ENCODE results near the gene TFDP2. TPM values are rescaled to one million over a fixed set of nuclear protein-coding genes. Genes with fewer than 3 reads are reported as not detected.

The TFDP2 gene, protein sequence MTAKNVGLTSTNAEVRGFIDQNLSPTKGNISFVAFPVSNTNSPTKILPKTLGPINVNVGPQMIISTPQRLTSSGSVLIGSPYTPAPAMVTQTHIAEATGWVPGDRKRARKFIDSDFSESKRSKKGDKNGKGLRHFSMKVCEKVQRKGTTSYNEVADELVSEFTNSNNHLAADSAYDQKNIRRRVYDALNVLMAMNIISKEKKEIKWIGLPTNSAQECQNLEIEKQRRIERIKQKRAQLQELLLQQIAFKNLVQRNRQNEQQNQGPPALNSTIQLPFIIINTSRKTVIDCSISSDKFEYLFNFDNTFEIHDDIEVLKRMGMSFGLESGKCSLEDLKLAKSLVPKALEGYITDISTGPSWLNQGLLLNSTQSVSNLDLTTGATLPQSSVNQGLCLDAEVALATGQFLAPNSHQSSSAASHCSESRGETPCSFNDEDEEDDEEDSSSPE
- total RNA-seq, result 19.7 and 161 TPM in 2 replicates

DNA sequence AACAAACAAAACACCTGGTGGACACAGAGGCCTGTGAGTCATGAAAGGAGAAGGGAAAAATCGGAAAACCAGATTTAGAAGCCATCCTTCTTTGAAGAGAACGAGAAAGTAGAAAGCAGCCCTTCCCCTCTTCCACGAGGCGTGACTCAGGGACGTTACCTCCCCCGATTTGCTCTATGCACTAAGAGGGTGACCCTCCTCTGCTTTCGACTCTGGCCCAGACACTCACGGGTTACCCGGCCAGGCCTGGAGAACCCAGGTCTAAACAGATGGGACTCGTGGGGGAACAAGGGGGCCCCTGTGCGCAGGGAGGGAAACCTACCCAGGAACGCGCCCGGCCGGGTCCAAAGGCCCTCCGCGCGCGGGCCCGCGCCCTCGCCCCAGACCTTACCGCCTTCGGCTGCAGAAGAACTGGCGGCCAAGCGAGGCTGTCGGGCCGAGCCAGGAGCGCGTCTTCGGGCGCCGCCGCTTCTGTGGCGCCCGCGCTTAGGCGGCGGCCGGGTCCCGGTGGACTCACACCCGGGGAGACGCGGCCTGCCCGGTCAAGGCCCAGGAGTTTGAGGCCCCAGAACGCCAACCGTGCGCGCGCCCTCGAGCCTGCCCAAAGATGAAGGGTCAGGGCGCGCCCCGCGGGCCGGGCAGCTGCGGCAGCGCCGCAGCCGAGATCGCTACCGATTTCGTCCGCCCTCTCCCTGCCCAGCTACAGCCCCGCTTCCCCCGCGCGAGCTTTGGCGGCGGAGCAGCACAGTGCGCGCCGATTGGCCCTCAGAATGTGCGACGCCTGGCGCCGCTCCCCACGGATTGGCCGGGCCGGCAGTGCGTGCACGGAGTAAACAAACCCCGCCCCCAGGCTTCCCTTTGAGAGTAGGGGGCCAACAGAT lies at the start of gene TFDP2:
TSS of gene TFDP2 (minus strand) at position 753 of the 881 bp plus-strand sequence. CDS start 47,795 bp downstream, outside the sequence.

Other genes starting within 250 kb of the TFDP2 start
- gene GK5, start 76.0 kb upstream of the TFDP2 start, total RNA-seq, result 10.2 and 26.6 TPM in 2 replicates